Activated B cell treated with CpG ODN at 0.5 μM for 24 hours (primary cell): ENCODE results near the gene RFPL2. TPM values are rescaled to one million over a fixed set of nuclear protein-coding genes. Genes with fewer than 3 reads are reported as not detected.
"Not testable (repeated sequence)": the region's sequence is repeated elsewhere in the genome, so short reads cannot be mapped to it uniquely, and the experiment has no call there.

Experiments used
- ATAC-seq: fragments of 200-7000 bp; cut with Tn5 transposase; one replicate; pipeline ENCODE4 v1.10.0; 2021; ENCODE audit warnings: low read depth, mild to moderate bottlenecking, moderate library complexity
- CTCF ChIA-PET: fragments of 350-600 bp; sonication (Branson Sonifier 250); formaldehyde crosslinking; loops from one replicate; lab custom pipeline; 2021; ENCODE audit warnings: antibody characterized with exemption; lab: Charles Lee
- POLR2A ChIA-PET: fragments of 350-600 bp; sonication (Branson Sonifier 250); formaldehyde crosslinking; loops from one replicate; lab custom pipeline; 2021; ENCODE audit warnings: antibody characterized with exemption; lab: Charles Lee
- DNase-seq: peaks from one replicate; pipeline ENCODE4 v3.0.0; 2022
- H3K27ac Mint-ChIP-seq: one replicate; pipeline ENCODE4 v1.8.0; 2020; ENCODE audit warnings: mixed read lengths
- H3K27me3 Mint-ChIP-seq: one replicate; pipeline ENCODE4 v1.8.0; 2021; ENCODE audit warnings: mixed read lengths
- H3K36me3 Mint-ChIP-seq: one replicate; pipeline ENCODE4 v1.8.0; 2021; ENCODE audit warnings: low read depth, mixed read lengths
- H3K4me1 Mint-ChIP-seq: one replicate; pipeline ENCODE4 v1.8.0; 2021; ENCODE audit warnings: mixed read lengths
- H3K4me3 Mint-ChIP-seq: one replicate; pipeline ENCODE4 v1.8.0; 2020; ENCODE audit warnings: mild to moderate bottlenecking, mixed read lengths
- H3K9me3 Mint-ChIP-seq: one replicate; pipeline ENCODE4 v1.8.0; 2020; ENCODE audit warnings: mixed read lengths
- CTCF ChIP-seq: fragments of 200-600 bp; IDR thresholded peaks from one replicate; pipeline ENCODE4 v1.8.0; 2022; ENCODE audit warnings: antibody characterized with exemption, mild to moderate bottlenecking
- intact Hi-C: fragments of 100-400 bp; cut with micrococcal nuclease; formaldehyde crosslinking; loops from one replicate; pipeline ENCODE4 v1.15.1; 2024
- total RNA-seq: library from RNA; stranded (reverse); gene quantifications from 2 replicates; pipeline ENCODE4 v1.2.3, GENCODE V29; 2022

The RFPL2 gene
- total RNA-seq, 1 donor from 2014 or later = not detected

GRCh38 chr22:32144496-32145274 lies 60.2 kb downstream of the RFPL2 start:
- no peak for TF ChIP-seq CTCF
- DNase-seq = no peak
- Mint-ChIP-seq H3K9me3 (peaks cover 9% of the 10 kb centered on the region), H3K4me1 (peaks cover 19% of the 10 kb centered on the region), H3K27me3 (no peaks in the 10 kb centered on the region), H3K27ac (peak overlapping the region; percentile 20), H3K4me3 (no peak overlapping the region), H3K36me3 (no peaks in the 10 kb centered on the region)
- ChIA-PET POLR2A (no interaction called here), CTCF (no interaction called here)
- ATAC-seq = peak; percentile 83
- intact Hi-C loops = no loop called here

GRCh38 chr22:32142600-32142999 lies 62.3 kb downstream of the RFPL2 start:
- peaks cover 22% of the 10 kb centered on the region for H3K4me1 Mint-ChIP-seq
- H3K4me3 Mint-ChIP-seq = no peak overlapping the region
- DNase-seq = no peak
- CTCF ChIA-PET = no interaction called here
- H3K27me3 Mint-ChIP-seq = no peaks in the 10 kb centered on the region
- no peaks in the 10 kb centered on the region for H3K36me3 Mint-ChIP-seq
- no peak overlapping the region for H3K27ac Mint-ChIP-seq
- H3K9me3 Mint-ChIP-seq = peaks cover 5% of the 10 kb centered on the region
- TF ChIP-seq CTCF = no peak
- intact Hi-C loops = no loop called here
- POLR2A ChIA-PET = no interaction called here
- no peak for ATAC-seq

- CTCF ChIA-PET, intact Hi-C loops, DNase-seq, H3K36me3 Mint-ChIP-seq, H3K27me3 Mint-ChIP-seq, H3K4me3 Mint-ChIP-seq, H3K9me3 Mint-ChIP-seq, ATAC-seq, POLR2A ChIA-PET, H3K27ac Mint-ChIP-seq: not testable (repeated sequence)
- peaks cover 24% of the 10 kb centered on the region for H3K4me1 Mint-ChIP-seq
Measured at GRCh38 chr22:32140688-32141087, 64.2 kb downstream of the RFPL2 start.

Other genes with a start within 250 kb of the RFPL2 start
- not detected in 2 replicates for gene SLC5A1, start 161.8 kb downstream of the RFPL2 start, total RNA-seq
- not detected in 2 replicates for gene C22orf42, start 45.8 kb downstream of the RFPL2 start, total RNA-seq
- gene SLC5A4, start 50.3 kb upstream of the RFPL2 start, total RNA-seq = not detected in 2 replicates
- gene RFPL3, start 152.8 kb upstream of the RFPL2 start, total RNA-seq = not detected in 2 replicates
- 112 and 119 TPM in 2 replicates for gene RTCB, start 207.2 kb upstream of the RFPL2 start, total RNA-seq